HG03045 (cell line): ENCODE data around the gene PLCH2.
"Not testable (repeated sequence)": the region's sequence is repeated elsewhere in the genome, so short reads cannot be mapped to it uniquely, and the experiment has no call there.

Experiments
- ATAC-seq: cut with Tn5 transposase; IDR thresholded peaks from one replicate; pipeline ENCODE4 v1.9.1; 2021; ENCODE audit warnings: mild to moderate bottlenecking, moderate library complexity; ENCODE audit not compliant: unreplicated experiment

The PLCH2 gene

DNA sequence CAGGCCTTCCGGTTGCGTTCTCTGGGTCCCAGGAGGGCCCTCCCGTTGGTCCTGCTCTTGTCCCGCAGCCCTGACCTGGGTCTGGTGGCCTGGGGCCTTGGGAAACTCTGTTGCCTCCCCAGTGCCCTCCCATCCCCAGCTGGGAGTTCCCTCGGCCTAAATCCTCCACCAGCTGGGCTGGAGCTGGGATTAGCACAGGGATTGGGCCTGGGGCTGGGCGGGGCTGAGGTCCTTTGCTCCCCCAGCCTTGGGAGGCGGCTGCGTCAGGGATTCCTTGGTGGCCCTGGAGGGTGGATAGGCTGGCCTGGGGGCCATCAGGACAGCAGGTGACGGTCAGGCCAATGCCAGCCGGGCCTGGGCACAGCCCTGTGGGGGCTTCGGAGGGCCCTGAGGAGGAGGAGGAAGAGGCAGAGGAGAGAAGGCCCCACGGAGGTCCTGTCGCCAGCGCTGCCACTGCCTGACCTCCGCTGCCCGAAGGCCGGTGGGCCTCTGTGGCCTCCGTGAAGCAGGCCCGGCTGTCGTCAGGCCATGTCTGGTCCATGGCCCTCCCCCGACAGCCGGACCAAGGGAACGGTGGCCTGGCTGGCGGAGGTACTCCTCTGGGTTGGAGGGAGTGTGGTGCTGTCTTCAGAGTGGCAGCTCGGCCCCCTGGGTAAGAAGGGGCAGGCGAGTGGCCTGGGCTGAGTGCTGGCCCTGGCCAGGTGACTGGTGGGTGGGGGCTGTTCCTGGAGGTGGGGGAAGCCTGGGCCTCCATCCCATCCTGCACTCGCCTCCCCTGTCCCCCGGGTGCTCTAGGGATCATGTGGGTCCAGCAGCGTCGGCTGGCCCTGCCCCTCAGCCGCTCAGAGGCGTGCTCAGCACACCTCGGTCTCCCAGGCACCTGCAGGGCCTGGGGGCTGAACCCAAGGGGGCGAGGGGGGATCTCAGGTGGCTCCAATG is at the start of gene PLCH2:
PLCH2 (plus strand) TSS at position 229 of the 939 bp plus-strand sequence; CDS start at position 529, 300 bp downstream.
- ATAC-seq, result no peak

DNA sequence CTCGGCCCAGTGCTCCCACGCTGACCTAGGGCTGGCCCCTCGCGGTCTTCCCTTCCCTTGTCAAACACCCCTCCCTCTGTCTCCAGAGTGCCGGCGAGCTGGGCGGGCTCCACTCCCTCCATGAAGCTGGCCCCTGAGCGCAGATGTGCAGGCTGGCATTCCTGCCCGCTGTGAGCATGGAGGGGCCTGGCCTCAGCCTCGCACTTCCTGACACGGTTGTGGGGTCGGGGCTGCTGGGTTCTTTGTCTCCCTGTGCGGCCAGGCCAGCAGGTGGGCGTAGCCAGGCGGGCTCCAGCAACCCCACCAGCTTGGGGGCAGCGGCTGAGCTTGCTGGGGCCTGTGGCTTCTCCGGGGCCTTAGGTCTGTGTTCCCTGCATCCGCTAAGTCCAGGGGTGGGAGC is 49.5 kb upstream of the PLCH2 start:
- ATAC-seq, result no peak

DNA sequence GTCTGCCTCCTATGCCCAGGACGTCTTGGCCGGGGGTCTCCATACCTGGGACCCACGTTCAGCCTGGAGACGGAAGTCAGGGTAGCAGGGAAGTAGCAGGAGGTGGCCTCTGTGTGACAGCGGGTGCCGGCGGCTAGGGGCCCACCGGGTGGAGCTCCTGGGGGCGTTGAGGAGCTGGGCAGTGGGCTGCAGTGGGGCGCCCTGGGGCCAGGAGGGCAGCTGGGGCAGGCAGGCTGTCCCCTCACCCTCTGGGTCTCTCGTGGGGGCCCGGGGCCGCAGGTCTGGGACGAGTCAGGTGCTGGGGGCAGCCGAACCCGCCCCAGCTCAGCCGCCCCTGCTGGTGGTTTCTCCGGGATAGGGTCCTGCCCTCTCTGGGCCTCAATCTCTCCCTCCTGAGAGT is 49.0 kb upstream of the PLCH2 start:
- ATAC-seq, result no peak

- no peak for ATAC-seq
Observed at GRCh38 chr1:2427976-2428375, 48.1 kb upstream of the PLCH2 start.

GRCh38 chr1:2428490-2428889 is 47.6 kb upstream of the PLCH2 start:
- no peak for ATAC-seq

DNA sequence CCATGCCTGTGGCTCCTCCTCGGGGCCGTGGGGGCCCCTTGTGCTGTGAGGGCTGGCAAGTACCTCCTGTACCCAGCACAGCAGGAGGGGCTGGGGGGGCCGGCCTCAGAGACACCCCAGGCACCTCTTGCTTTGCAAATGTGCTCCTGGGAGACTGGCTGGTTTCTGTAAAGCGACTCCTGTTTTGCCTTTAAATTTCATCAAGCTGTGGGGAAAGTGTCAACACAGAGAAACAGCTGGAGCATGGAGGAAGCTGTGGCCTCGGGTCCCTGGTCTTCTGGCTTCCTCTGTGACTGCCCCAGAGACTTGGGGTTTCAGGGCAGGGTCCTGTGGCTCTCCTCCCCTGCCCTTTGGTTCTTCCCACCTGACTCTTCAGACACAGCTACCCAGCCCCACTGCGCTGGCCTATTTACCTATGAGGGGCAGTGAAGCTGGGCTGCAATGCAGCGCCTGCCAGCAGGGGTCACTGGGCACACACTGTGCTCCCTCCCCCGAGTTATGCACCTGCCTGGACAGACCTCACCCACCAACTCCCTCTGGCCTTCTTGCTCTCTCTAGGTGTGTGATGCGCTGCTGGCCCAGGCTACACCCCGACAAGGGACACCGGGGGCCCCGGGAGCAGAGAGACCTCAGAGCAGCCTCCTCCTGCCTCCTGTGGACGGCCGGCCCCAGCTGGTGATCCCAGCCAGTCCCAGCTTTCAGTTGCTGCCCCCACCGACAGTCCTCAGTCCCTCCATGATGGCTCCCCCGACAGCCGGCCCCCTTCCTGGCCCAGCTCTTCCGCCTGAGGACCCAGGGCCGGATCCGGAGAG is 46.1 kb upstream of the PLCH2 start:
- no peak for ATAC-seq

DNA sequence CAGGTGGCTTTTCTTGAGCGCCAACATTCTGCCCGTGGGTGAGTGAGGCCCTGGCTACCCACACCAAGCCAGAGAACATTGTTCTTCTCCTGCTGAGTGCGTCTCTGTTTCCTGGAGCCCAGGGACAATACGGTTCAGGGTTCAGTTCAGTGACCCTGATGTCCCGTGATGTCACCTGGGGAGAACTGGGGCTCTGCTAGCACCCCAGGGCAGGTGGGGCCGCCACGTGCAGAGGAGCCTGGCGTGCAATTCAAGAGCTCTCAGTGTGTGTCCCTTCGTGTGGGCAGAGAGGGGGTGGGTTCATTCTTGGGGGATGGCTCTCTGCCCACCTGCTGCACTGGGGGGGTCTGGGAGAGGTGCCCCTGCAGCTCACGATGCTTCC is 45.5 kb upstream of the PLCH2 start:
- no peak for ATAC-seq

DNA sequence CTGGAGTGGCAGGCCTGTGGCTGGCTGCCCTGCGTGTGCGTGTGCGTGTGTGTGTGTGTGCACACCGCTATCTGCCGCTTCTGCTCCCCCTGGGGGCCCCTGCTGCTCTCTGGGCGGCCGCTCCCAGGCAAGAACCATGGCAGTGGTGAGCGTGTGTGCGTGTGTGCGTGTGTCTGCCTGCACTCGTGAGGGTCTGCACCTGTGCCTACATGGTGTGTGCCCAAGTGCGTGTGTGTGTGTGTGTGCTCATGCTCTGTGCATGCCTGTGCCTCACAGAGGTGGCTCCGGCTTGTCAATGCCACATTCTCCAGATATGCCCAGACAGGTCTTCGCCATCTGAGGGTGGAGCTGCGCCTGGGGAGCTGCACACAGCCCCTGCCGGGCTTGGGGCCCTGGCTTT is 45.0 kb upstream of the PLCH2 start:
- no peak for ATAC-seq

DNA sequence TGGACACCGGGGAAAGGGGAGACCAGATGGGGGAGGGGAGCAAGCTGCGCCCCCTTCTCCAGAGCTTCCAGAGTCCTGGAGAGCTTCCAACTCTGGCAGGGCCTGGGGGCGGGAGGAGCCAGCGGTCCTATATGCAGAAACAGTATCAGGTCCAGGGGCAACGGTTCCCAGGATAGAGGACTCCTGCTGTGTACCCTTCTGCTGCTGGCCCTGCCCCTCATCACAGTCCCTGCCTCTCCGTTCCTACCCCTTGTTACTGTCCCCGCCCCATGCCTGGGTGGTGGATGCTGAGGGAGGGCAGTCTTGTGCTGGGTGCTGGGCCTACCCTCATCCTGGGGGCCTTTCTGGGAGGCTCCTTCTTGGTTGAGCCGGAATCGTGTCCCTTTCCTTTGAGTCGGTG is 44.6 kb upstream of the PLCH2 start:
- ATAC-seq, result no peak

DNA sequence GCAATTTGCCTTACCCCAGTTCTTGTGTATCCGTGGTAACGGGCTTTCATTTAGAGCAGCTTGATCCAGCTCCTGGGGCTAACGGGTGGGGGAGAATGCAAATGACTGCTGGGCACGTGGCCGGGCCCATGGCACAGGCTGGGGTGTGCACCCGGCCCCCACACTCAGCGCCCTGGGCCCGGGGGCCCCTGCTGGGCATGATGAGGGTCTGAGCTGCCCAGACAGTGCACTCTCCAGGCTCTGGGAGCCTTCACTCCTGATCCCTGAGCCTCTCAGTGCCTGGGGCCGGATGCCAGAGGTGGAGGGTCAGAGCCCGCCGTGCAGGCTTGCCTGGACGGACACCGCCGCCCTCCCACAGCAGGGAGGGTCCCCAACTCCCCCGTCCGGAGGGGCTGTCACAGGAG is 43.6 kb upstream of the PLCH2 start:
- ATAC-seq, result no peak

- no peak for ATAC-seq
Observed at GRCh38 chr1:2433196-2433595, 42.9 kb upstream of the PLCH2 start.

- ATAC-seq, result no peak
Observed at GRCh38 chr1:2433936-2434655, 42.0 kb upstream of the PLCH2 start.

DNA sequence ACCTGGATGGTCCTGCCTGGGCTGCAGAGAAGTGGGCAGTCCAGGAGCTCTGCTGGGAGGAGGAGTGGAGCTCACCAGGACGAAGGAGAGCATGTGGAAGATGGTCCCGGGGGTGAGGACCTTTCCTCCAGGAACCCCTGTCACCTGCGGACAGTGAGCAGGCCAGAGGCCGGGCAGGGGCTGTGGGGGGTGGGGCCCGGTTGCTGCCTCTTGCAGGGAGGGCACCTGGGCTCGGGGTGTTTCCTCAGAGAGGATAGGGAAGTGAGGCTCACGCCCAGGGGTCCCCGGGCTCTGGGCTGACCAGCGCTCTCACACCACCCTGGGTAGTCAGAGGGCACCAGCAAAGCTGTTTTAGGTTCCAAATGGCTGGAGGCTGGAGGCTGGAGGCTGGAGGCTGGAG is 41.0 kb upstream of the PLCH2 start:
- ATAC-seq, result no peak

DNA sequence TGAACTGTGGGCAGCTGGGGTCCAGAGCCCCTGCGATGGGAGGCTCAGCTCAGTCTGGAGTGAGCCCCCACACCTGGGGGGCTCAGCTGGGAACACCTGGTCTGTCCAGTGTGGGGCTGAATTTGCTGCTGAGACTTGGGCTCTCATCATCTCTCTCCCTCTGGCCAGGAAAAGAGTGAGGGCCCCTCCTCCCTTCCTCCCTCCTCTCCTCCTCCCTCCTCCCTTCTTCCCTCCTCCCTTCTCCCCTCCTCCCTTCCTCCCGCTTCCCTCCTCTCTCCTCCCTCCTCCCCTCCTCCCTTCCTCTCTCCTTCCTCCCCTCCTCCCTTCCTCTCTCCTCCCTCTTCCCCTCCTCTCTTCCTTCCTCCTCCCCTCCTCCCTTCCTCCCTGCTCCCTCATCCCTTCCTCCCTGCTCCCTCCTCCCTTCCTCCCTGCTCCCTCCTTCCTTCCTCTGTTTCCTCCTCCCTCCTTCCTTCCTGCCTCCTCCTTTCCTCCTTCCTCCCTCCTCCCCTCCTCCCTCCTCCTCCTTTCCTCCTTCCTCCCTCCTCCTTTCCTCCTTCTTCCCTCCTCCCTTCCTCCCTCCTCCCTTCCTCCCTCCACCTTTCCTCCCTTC is 40.2 kb upstream of the PLCH2 start:
- ATAC-seq, result no peak

DNA sequence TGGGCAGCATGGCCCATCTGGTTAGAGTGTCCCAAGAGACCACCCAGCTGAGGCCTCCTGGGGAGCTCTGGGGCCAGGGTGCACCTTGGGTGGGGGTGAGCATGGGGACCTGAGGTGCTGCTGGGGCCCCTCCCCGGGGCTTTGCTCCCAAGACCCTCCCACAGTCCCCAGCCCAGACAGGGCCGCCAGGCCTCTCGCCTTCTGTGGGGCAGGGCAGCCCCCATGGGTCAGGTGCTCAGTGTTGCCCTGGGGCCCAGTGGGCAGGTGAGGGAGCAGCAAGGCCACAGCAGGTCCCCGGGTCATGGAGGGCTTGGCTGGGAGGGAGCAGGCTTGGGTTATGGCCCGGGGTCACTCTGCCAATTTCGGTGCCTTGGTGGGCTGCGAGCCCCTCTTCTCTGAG is 39.2 kb upstream of the PLCH2 start:
- ATAC-seq, result no peak

- no peak for ATAC-seq
Observed at GRCh38 chr1:2437617-2438016, 38.5 kb upstream of the PLCH2 start.

DNA sequence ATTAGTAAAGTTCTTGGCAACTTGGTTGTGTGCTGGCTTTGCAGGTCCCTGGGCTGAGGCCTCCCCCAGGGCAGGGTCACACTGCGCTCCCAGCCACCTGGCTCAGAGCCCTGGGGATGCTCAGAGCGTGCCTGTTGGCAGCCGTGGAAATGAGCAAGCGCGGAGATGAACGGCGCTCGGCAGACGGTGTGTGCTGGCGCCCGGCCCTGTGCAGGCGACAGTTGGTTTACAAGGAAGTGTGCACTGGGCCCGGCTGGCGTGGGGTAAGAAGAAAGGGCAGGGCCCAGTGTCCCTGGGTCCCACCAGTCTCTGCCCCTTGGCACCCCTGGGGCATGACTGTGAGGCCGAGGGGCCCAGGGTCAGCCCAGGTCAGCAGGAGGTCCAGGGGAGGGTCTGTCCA is 38.1 kb upstream of the PLCH2 start:
- ATAC-seq, result no peak

DNA sequence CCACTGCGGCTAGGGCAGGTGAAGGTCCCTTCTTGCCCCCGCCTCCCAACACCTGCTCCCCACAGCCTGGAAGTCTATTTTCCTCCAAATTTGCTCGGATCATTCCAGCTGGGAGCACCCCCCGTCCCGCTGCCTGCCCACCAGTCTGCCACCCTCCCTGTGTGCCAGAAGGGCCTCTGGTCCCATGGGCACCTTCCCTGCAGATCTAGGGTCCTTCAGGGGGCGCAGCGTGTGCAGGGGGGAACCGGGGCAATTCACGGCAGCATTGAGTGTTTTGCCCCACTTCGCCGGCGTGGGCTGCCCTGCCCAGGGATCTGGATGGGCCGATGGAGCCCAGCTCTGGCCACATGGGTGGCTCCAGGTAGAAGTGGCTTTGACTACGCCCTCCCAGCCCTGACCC is 37.4 kb upstream of the PLCH2 start:
- ATAC-seq, result no peak

DNA sequence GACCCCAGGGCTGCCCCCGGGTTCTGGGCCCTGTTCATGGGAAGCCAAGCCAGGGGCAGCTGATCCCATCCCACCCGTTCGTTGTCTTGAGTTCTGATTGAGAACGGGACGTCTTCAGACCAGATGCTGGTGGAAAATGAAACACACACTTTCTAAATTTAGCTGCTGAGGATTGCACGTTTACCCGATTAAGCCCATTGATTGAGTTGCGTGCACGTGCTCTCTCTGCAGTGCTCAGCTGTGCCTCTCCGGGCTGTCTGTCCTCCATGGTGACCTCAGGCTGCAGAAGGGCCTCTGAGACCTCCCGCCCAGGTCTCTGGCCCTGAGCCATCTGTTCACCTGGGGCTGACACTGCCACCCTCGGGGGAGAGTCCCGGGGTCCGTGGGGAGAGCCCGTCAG is 36.7 kb upstream of the PLCH2 start:
- no peak for ATAC-seq

DNA sequence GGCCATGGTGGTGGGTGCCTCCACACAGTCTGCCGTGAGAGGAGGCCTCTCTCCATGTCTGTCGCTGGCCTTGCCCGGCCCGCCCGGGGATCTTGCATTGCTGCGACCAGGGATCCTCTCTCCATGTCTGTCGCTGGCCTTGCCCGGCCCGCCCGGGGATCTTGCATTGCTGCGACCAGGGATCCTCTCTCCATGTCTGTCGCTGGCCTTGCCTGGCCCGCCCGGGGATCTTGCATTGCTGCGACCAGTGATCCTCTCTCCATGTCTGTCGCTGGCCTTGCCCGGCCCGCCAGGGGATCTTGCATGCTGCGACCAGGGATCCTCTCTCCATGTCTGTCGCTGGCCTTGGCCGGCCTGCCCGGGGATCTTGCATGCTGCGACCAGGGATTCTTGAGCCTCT is 35.7 kb upstream of the PLCH2 start:
- not testable (repeated sequence) for ATAC-seq

DNA sequence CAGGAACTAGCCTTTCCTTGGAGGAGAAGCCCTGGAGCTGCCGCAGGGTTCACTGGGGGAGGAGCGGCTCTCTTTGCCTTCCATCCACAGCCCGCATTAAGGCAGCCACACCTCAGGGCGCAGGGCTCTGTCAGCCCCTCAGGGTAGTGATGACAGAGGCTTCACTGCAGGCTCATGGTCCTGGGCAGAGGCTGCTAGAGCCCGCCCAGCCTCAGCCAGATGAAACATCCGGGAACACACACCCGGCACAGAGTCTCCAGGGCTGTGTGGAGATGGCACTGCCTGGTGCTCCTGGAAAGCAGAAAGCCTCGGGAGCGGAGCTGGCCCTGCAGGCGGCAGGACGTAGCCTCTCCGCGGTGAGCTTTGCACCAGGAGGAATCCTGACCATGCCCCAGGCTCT is 34.3 kb upstream of the PLCH2 start:
- ATAC-seq, result no peak
